ENCODE results near the gene TSC2.

Gene TSC2

GRCh38 chr16:2042171-2042985, 5.4 kb upstream of the TSC2 start:
- DNase-seq (ENCODE audit: low read depth), result no peak

GRCh38 chr16:2042986-2043666, 4.7 kb upstream of the TSC2 start:
- TF ChIP-seq, protein P1, sequence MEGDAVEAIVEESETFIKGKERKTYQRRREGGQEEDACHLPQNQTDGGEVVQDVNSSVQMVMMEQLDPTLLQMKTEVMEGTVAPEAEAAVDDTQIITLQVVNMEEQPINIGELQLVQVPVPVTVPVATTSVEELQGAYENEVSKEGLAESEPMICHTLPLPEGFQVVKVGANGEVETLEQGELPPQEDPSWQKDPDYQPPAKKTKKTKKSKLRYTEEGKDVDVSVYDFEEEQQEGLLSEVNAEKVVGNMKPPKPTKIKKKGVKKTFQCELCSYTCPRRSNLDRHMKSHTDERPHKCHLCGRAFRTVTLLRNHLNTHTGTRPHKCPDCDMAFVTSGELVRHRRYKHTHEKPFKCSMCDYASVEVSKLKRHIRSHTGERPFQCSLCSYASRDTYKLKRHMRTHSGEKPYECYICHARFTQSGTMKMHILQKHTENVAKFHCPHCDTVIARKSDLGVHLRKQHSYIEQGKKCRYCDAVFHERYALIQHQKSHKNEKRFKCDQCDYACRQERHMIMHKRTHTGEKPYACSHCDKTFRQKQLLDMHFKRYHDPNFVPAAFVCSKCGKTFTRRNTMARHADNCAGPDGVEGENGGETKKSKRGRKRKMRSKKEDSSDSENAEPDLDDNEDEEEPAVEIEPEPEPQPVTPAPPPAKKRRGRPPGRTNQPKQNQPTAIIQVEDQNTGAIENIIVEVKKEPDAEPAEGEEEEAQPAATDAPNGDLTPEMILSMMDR (conservative IDR thresholded peaks at IDR 0.05; ENCODE audit: low read length), result no peak
- no peak for DNase-seq (ENCODE audit: low read depth)
- H3K4me3 ChIP-seq (ENCODE audit: low read length), result no peak overlapping the region

More at GRCh38 chr16:2042171-2042985, 5.4 kb upstream of the TSC2 start:
- TF ChIP-seq, protein P1 (conservative IDR thresholded peaks at IDR 0.05; ENCODE audit: low read length), result no peak
- H3K4me3 ChIP-seq (ENCODE audit: low read length), result no peak overlapping the region

GRCh38 chr16:2043667-2044451, 3.9 kb upstream of the TSC2 start:
- TF ChIP-seq, protein P1 (conservative IDR thresholded peaks at IDR 0.05; ENCODE audit: low read length), result no peak
- no peak for DNase-seq (ENCODE audit: low read depth)
- no peak overlapping the region for H3K4me3 ChIP-seq (ENCODE audit: low read length)

- TF ChIP-seq, protein P1 (conservative IDR thresholded peaks at IDR 0.05; ENCODE audit: low read length), result no peak
- H3K4me3 ChIP-seq (ENCODE audit: low read length), result no peak overlapping the region
- DNase-seq (ENCODE audit: low read depth), result no peak
Observed at GRCh38 chr16:2044541-2044940, 3.2 kb upstream of the TSC2 start.

GRCh38 chr16:2045965-2046892, 1.6 kb upstream of the TSC2 start:
- TF ChIP-seq, protein P1 (conservative IDR thresholded peaks at IDR 0.05; ENCODE audit: low read length), result no peak
- no peak for DNase-seq (ENCODE audit: low read depth)
- no peak overlapping the region for H3K4me3 ChIP-seq (ENCODE audit: low read length)

DNA sequence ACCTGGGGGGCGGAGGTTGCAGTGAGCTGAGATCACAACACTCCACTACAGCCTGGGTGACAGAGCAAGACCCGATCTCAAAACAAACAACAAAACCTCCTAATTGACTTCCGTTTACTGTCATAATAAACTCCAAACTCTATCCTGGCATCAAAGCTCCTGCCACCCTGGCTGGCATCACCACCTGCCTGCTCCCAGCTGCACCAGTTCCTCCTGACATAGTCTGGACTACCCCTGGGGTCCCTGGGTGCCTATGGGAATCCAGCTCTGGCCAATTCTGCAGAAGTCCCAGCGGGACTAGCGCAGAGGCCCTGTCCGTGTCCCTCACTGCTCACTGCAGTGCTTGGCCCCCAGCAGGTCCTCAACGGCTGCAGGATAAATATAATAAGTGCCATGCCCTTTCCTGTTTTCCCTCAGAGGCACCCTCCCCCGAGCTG, 874 bp upstream of the TSC2 start:
- peak overlapping the region; percentile 89 for H3K4me3 ChIP-seq (ENCODE audit: low read length)
- TF ChIP-seq, protein P1 (conservative IDR thresholded peaks at IDR 0.05; ENCODE audit: low read length), result no peak
- no peak for DNase-seq (ENCODE audit: low read depth)

All from AG10803 (cell line).